B cell (primary cell): ENCODE data around the gene KCNJ4.

Source experiments
- CTCF ChIP-seq: fragments of 200-600 bp; IDR thresholded peaks from one replicate; pipeline ENCODE4 v1.8.0; 2022; ENCODE audit warnings: antibody characterized with exemption, mild to moderate bottlenecking
- EZH2 ChIP-seq: IDR thresholded peaks from 2 replicates; pipeline ENCODE4 v1.6.1; 2012; ENCODE audit warnings: borderline replicate concordance, low read depth, mild to moderate bottlenecking, moderate library complexity, low read length; ENCODE audit not compliant: insufficient read depth, poor library complexity, severe bottlenecking

GRCh38 chr22:38429499-38430068 lies 25.4 kb downstream of the KCNJ4 start:
- no peak for TF ChIP-seq EZH2
- no peak for TF ChIP-seq CTCF
